Right cardiac atrium (tissue), 5 donors: Measurements from ENCODE around the gene KLHL28. TPM values are rescaled to one million over a fixed set of nuclear protein-coding genes. Genes with fewer than 3 reads are reported as not detected.

Experiments
- polyA plus RNA-seq: library from polyadenylated mRNA; stranded (reverse); fragments of 200-250 nt; gene quantifications from one replicate; pipeline ENCODE4 v1.2.3, GENCODE V29; 2013
- total RNA-seq, 4 donors: library from RNA; stranded (reverse); fragmentation: NEBNext Ultra II Directional; extraction: Animal tissue kit (Norgen Biotek cat#: 25700); gene quantifications; one replicate each; pipeline ENCODE4 v1.2.1, GENCODE V29; 2021
- donor health status: healthy with polysubstance abuse.
- donor health status: DM: no; HTN: yes; CAD: no.
- donor health status: DM: no; HTN: no; CAD: no.
- donor health status: DM: no; HTN: yes; CAD: no; lungs with severe emphysema.
- donor health status: DM: yes; HTN: yes; CAD: no.

The KLHL28 gene
- total and polyA plus RNA-seq, 5 donors, result 3.4 to 13.0 (median 11.7) TPM

Other genes starting within 250 kb of the KLHL28 start
- gene TOGARAM1, start 243 bp upstream of the KLHL28 start, total RNA-seq, result 10 to 100 TPM; 18.4 to 26.0 (median 19.6) TPM
- gene TOGARAM1, start 243 bp upstream of the KLHL28 start, polyA plus RNA-seq, result 7.1 TPM
- gene PRPF39, start 122.2 kb upstream of the KLHL28 start, total RNA-seq, result 10 to 100 TPM; 13.4 to 20.7 (median 17.3) TPM
- gene PRPF39, start 122.2 kb upstream of the KLHL28 start, polyA plus RNA-seq, result 10.5 TPM
- gene FKBP3, start 172.5 kb upstream of the KLHL28 start, total RNA-seq, result 10 to 100 TPM; 81.4 to 91.9 (median 87.8) TPM
- 189 TPM for gene FKBP3, start 172.5 kb upstream of the KLHL28 start, polyA plus RNA-seq
- 1 to 10 TPM; 2.9 to 4.1 (median 3.9) TPM for gene FANCM, start 174.0 kb upstream of the KLHL28 start, total RNA-seq
- gene FANCM, start 174.0 kb upstream of the KLHL28 start, polyA plus RNA-seq, result 1.9 TPM